ENCODE data around the gene PRKAR1B. TPM values are rescaled to one million over a fixed set of nuclear protein-coding genes. Genes with fewer than 3 reads are reported as not detected.

The PRKAR1B gene
- total RNA-seq, 2 donors from 2014 or later, result 33.5 to 43.2 TPM

- no peak for TF ChIP-seq CTCF (conservative IDR thresholded peaks at IDR 0.05)
- Histone ChIP-seq H3K36me3 (ENCODE audit: control insufficient read depth, insufficient read depth, low read length) (no peaks in the 10 kb centered on the region), H3K27ac (ENCODE audit: low read depth, low read length) (no peak overlapping the region), H3K27me3 (ENCODE audit: control insufficient read depth, insufficient read depth, low read length, poor library complexity, severe bottlenecking) (no peaks in the 10 kb centered on the region), H3K9ac (ENCODE audit: extremely low read depth, low read length, poor library complexity, severe bottlenecking) (no peak overlapping the region), H3K9me3 (ENCODE audit: control insufficient read depth, low read length) (no peaks in the 10 kb centered on the region), H3K4me1 (ENCODE audit: control insufficient read depth, insufficient read depth, low read length) (no peaks in the 10 kb centered on the region), H3K4me3 (ENCODE audit: low read length) (no peak overlapping the region)
- no peaks in the 10 kb centered on the region for H3K9me3 Mint-ChIP-seq
- H3K4me3 Mint-ChIP-seq, result peak overlapping the region; percentile 57
- peaks cover 19% of the 10 kb centered on the region for H3K36me3 Mint-ChIP-seq (ENCODE audit: low read depth)
- peak overlapping the region; percentile 58 for H3K27ac Mint-ChIP-seq
- H3K4me1 Mint-ChIP-seq, result peaks cover 4% of the 10 kb centered on the region
- no peak for DNase-seq
- 71 to 87% methylated on average over 1 to 13 of the region's 13 CpGs for WGBS, 2 experiments (ENCODE audit: insufficient coverage in 1 of 2, insufficient read length in 1 of 2)
- H3K27me3 Mint-ChIP-seq (ENCODE audit: insufficient read depth), result no peaks in the 10 kb centered on the region
Observed at GRCh38 chr7:714251-714671, 12.8 kb downstream of the PRKAR1B start.

- Histone ChIP-seq H3K36me3 (ENCODE audit: control insufficient read depth, insufficient read depth, low read length) (no peaks in the 10 kb centered on the region), H3K9me3 (ENCODE audit: control insufficient read depth, low read length) (no peaks in the 10 kb centered on the region), H3K27me3 (ENCODE audit: control insufficient read depth, insufficient read depth, low read length, poor library complexity, severe bottlenecking) (no peaks in the 10 kb centered on the region), H3K4me1 (ENCODE audit: control insufficient read depth, insufficient read depth, low read length) (no peaks in the 10 kb centered on the region), H3K27ac (ENCODE audit: low read depth, low read length) (no peak overlapping the region), H3K9ac (ENCODE audit: extremely low read depth, low read length, poor library complexity, severe bottlenecking) (no peak overlapping the region), H3K4me3 (ENCODE audit: low read length) (no peak overlapping the region)
- no peaks in the 10 kb centered on the region for H3K9me3 Mint-ChIP-seq
- DNase-seq, result no peak
- peaks cover 4% of the 10 kb centered on the region for H3K4me1 Mint-ChIP-seq
- peak overlapping the region; percentile 15 for H3K27ac Mint-ChIP-seq
- WGBS, 2 experiments (ENCODE audit: insufficient coverage in 1 of 2, insufficient read length in 1 of 2), result 85 to 91% methylated on average over 5 to 16 of the region's 16 CpGs
- peaks cover 18% of the 10 kb centered on the region for H3K36me3 Mint-ChIP-seq (ENCODE audit: low read depth)
- TF ChIP-seq CTCF (conservative IDR thresholded peaks at IDR 0.05), result no peak
- no peaks in the 10 kb centered on the region for H3K27me3 Mint-ChIP-seq (ENCODE audit: insufficient read depth)
- peak overlapping the region; percentile 57 for H3K4me3 Mint-ChIP-seq
Observed at GRCh38 chr7:713488-714230, 13.4 kb downstream of the PRKAR1B start.

GRCh38 chr7:713139-713457, 14.0 kb downstream of the PRKAR1B start:
- H3K36me3 Mint-ChIP-seq (ENCODE audit: low read depth), result peaks cover 17% of the 10 kb centered on the region
- peak overlapping the region; percentile 57 for H3K4me3 Mint-ChIP-seq
- no peak overlapping the region for H3K27ac Mint-ChIP-seq
- no peaks in the 10 kb centered on the region for H3K9me3 Mint-ChIP-seq
- H3K27me3 Mint-ChIP-seq (ENCODE audit: insufficient read depth), result no peaks in the 10 kb centered on the region
- Histone ChIP-seq H3K9me3 (ENCODE audit: control insufficient read depth, low read length) (no peaks in the 10 kb centered on the region), H3K4me3 (ENCODE audit: low read length) (no peak overlapping the region), H3K27ac (ENCODE audit: low read depth, low read length) (no peak overlapping the region), H3K4me1 (ENCODE audit: control insufficient read depth, insufficient read depth, low read length) (no peaks in the 10 kb centered on the region), H3K9ac (ENCODE audit: extremely low read depth, low read length, poor library complexity, severe bottlenecking) (no peak overlapping the region), H3K27me3 (ENCODE audit: control insufficient read depth, insufficient read depth, low read length, poor library complexity, severe bottlenecking) (no peaks in the 10 kb centered on the region), H3K36me3 (ENCODE audit: control insufficient read depth, insufficient read depth, low read length) (no peaks in the 10 kb centered on the region)
- TF ChIP-seq CTCF (conservative IDR thresholded peaks at IDR 0.05), result no peak
- no peak for DNase-seq
- 92 to 97% methylated on average over 9 of the region's 9 CpGs for WGBS, 2 experiments (ENCODE audit: insufficient coverage in 1 of 2, insufficient read length in 1 of 2)
- H3K4me1 Mint-ChIP-seq, result peaks cover 4% of the 10 kb centered on the region

All from endodermal cell (in vitro differentiated cells).